ES-I3 (cell line): Measurements from ENCODE around the gene RALB.

Source experiments
- H3K36me3 ChIP-seq: 2 replicates; pipeline ENCODE4 v1.6.1; 2013; ENCODE audit warnings: mild to moderate bottlenecking, low read length, control low read depth, moderate library complexity; ENCODE audit not compliant: insufficient read depth
- H3K4me1 ChIP-seq: 2 replicates; pipeline ENCODE4 v1.6.1; 2013; ENCODE audit warnings: mild to moderate bottlenecking, control low read depth, low read length; ENCODE audit not compliant: insufficient read depth
- H3K9ac ChIP-seq: 2 replicates; pipeline ENCODE4 v1.6.1; 2013; ENCODE audit warnings: low read depth, mild to moderate bottlenecking, low read length, moderate library complexity
- H3K9me3 ChIP-seq: 2 replicates; pipeline ENCODE4 v1.6.1; 2013; ENCODE audit warnings: mild to moderate bottlenecking, low read length, moderate library complexity; ENCODE audit not compliant: control insufficient read depth, insufficient read depth

Gene RALB

DNA sequence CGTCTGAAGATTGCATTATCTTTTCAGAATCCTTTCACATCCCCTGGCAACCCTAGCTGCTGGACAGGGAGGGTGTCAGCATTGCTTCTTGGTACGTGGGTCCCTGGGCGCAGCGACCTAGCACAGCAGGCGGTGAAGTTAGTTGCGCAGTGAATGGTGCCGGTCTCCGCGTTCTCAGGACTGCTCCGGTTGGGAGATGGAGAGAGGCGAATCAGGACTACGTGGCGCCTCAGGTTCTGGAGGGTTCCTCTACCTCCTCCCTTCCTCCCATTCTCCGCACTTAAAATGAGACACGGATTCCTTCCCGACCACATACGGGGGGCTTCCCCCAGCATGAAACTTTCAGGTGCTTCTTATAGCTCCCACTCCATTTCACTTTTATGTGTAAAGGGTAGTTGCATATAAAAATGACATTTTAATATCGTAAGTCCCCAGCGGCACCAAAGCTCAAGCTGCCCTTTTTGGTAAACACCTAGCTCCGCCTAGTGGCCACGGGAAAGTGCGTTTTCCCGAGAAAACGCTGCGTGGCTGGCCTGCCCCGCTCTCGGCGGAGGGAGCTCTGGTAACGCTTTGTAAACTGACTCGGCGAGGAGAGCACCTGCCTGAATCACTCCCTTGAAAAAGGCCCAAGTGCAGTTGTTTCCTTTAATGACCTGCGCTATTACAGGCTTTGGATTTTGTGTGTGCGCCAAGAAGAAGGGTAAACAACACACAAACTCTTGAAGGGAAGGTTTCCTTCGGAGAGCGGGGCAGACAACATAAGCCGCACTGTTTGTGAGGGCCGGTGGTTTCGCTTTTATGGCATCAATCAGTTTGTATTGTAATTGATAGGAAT is 60.4 kb downstream of the RALB start:
- no peaks in the 10 kb centered on the region for H3K36me3 ChIP-seq
- 0 out of 2 replicates have a peak, but pooled peaks cover 4% of the 10 kb centered on the region for H3K4me1 ChIP-seq
- no peak overlapping the region for H3K9ac ChIP-seq
- no peaks in the 10 kb centered on the region for H3K9me3 ChIP-seq

DNA sequence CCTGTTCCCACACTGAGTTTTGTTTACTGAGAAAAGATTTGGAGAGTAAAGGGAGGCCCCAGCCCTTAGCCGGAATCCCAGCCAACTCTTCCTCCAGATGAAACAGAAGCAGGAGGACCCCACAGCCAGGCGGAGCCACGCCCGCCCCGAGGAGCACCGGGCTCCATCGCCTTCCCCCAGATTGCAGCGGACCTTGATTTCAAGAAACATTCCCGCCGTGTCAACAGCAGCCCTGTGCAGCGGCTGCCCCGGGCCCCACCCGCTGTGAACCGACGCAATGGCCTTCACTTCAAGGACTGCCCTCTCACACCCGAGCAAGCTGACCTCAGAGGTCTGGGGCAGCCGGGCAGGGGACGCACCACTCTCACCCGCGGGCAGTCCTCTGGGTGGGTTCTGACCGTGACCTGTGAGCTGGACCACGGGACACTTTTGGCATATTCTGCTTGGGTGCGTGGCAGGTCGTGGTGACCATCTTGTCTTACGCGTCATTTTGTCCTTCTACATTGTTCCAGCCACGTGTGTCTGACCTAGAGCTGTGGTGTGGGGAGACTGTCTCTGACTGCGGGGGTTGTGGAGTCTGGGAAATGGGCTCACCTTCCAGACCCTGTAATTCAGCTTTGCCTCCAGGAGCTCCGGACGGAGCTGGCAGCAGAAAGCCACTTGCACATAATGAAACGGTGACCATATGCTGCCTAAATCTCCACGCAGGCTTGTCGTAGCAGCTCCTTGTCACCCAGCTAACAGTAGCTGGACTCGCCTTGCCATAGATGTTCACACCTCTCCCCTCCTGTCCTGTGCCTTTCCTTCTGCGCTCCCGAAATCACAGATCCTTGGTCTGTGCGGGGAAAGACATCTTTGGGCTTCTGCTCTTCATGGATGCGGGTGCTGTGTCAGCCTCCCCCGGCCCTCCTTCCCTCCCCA is 61.3 kb downstream of the RALB start:
- H3K36me3 ChIP-seq, result no peaks in the 10 kb centered on the region
- 0 out of 2 replicates have a peak, but pooled peaks cover 4% of the 10 kb centered on the region for H3K4me1 ChIP-seq
- no peaks in the 10 kb centered on the region for H3K9me3 ChIP-seq
- H3K9ac ChIP-seq, result no peak overlapping the region

DNA sequence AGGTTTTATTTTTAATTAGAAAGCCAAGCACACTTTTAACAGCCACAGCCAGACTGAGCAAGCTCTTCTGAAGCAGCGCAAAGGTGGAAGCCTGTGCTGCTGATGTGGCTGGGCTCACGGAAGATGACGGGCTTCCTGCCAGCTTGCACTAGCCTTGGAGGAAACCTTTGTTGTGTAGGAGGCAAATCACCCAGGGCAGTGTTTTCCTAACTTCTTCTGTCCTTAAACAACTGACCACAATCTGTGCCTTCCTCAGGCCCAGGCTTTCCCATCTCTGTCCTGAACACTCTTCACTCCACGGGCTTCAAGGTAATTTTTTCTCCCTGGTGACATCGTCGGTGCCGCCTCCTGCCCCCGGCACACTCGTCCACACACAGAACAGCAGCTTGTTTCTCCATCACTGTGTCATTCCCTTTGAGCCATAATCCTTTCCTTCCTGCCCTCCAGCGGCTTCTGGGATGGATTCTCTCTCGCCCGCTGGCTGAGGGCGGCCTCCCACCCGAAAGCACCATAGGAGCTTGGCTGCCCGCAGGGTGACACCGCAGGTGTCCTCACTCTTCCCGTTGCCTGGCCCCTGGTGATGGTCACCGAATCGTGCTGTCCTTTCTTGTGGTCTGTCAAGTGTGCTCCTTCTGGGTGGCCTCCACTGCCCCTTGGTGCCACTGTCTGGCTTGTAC is 62.2 kb downstream of the RALB start:
- Histone ChIP-seq H3K36me3 (no peaks in the 10 kb centered on the region), H3K9ac (no peak overlapping the region), H3K4me1 (0 out of 2 replicates have a peak, but pooled peaks cover 8% of the 10 kb centered on the region), H3K9me3 (no peaks in the 10 kb centered on the region)

DNA sequence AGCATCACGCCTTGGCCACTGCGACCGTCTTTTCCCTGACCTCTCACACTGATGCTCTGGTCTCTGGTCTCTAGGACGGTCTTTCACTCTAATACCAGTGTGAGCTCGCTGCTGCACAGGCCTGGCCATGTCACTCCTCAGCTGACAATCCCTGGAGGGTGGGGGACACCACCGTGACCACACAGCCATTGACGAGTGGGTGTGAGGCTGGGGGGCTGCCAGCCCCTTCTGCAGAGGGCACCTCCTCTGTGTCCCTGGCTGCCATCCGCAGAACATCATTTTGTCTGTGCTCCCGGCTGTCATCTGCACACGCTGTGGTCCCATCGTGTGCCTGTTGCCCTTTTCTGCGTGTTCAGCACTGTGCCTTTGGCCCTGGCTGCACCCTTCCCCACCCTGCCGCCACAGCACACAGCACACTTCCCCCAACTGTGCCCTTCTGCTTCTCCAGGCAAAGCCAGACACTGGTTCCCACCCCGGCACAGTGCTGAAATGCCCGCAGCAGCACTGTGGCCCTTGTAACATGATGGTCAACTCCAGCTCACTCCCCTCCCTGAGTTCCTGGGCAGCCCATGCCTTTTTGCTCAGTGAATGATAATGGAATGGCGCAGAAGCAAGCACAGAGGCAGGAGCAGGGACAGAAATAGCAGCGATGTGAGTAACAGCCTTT is 62.8 kb downstream of the RALB start:
- Histone ChIP-seq H3K4me1 (0 out of 2 replicates have a peak, but pooled peaks cover 3% of the 10 kb centered on the region), H3K36me3 (no peaks in the 10 kb centered on the region), H3K9me3 (no peaks in the 10 kb centered on the region), H3K9ac (no peak overlapping the region)

DNA sequence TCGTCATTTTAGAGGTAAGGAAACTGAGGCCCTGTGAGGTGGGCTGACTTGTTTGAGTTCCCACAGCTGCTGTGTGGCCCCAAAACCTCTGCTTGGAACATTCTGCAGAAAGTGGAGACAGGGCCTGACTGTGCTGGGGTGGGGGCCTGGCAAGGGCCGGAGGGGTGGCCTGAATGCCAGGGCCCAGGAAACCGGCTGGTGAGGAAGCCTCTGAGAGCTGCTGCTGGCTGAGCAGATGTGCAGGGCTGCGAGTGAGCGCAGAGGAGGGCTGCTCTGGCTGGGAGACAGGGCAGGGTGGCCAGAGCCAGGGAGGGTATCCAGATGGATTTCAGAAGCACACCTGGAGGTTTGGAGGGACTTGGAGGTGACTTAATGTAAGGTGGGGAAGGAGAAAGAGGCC is 63.4 kb downstream of the RALB start:
- Histone ChIP-seq H3K9ac (no peak overlapping the region), H3K4me1 (0 out of 2 replicates have a peak, but pooled peaks cover 3% of the 10 kb centered on the region), H3K9me3 (no peaks in the 10 kb centered on the region), H3K36me3 (no peaks in the 10 kb centered on the region)

DNA sequence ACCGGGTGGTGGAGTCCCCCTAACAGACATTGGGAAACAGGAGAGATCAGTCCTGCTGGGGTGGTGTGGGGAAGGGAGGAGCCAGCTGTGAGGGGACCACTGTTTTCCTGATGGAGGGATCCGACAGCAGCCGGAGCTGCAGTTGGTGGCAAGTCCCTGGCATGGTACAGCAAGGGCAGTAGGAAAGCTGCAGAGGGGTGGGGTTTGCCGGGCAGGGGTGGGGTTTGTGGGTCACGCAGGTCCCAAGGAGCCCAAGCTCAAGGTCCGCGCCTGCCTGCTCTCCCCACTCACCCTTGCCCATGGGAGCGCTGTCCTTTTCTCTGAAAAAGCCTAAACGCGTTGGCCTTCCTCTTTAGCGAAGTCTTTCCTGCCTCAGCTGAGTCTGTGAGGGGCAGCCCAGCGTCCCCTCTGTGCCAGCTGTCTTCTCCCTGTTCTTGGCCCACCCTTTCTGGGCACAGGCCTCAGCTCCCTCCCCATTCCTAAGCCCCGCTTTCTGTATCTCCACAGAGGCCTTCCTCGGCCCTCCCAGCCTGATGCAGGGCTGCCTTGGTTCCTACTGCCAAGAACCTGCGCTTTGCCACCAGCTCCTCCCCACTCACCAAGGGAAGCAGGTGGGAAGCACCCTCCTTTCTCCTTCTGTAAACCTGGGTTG is 64.0 kb downstream of the RALB start:
- Histone ChIP-seq H3K4me1 (0 out of 2 replicates have a peak, but pooled peaks cover 3% of the 10 kb centered on the region), H3K9me3 (no peaks in the 10 kb centered on the region), H3K36me3 (no peaks in the 10 kb centered on the region), H3K9ac (no peak overlapping the region)

DNA sequence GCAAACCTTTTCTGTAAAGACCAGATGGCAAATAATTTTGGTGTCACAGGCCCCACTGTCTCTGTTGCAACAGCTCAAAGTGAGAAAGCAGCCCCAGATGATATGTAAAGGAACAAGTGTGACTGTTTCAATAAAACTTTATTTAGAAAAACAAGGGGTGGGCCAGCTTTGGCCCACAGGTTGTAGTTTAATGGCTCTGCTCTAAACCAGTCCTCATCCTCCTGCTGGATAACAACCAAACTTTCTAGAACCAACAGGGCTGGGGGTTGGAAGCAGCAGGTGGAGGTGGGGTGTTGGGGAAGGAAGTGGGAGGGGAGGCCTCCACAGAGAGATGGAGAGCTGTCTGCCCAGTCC is 64.5 kb downstream of the RALB start:
- Histone ChIP-seq H3K9ac (no peak overlapping the region), H3K36me3 (no peaks in the 10 kb centered on the region), H3K4me1 (0 out of 2 replicates have a peak, but pooled peaks cover 3% of the 10 kb centered on the region), H3K9me3 (no peaks in the 10 kb centered on the region)

DNA sequence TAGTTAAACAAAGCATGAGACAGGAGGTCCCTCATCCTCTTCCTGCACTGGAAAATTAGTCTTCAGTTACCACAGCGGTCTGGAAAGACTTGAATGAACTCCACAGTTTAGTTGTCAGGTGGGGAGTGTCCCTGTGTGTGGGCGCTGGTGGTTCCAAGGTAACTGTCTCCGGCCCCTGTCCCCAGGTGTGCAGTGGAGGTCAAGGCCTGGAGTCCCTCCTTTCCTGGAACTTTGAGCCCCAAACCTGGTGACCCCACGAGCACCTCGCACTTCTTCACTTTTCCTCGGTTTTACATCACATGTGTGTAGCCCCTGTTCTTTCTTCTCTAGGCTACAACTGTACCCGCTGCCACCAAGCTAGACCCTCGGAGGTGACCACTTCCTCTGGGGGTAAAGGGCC is 65.3 kb downstream of the RALB start:
- H3K9me3 ChIP-seq, result no peaks in the 10 kb centered on the region
- no peak overlapping the region for H3K9ac ChIP-seq
- H3K4me1 ChIP-seq, result 0 out of 2 replicates have a peak, but pooled peaks cover 3% of the 10 kb centered on the region
- H3K36me3 ChIP-seq, result no peaks in the 10 kb centered on the region

DNA sequence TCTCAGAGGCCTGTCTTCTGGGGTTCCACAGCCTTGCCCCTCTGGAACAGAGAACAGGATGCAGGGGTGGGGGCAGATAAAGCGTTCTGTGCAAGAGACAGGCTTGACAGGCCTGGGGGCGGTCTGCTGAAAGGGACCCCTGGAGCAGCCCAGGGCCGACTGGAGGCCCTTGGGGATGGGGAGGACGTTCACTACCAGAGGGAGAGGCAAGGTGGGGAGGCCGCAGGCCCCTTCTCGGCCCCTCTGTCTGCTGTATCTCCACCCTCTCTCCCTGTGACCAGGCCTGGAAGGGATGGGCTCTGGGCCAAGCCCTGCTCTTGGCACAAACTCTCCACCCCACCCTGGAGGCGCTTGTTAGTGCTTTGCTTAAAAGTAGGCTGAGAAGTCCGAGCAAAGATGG is 66.0 kb downstream of the RALB start:
- H3K4me1 ChIP-seq, result 0 out of 2 replicates have a peak, but pooled peaks cover 3% of the 10 kb centered on the region

DNA sequence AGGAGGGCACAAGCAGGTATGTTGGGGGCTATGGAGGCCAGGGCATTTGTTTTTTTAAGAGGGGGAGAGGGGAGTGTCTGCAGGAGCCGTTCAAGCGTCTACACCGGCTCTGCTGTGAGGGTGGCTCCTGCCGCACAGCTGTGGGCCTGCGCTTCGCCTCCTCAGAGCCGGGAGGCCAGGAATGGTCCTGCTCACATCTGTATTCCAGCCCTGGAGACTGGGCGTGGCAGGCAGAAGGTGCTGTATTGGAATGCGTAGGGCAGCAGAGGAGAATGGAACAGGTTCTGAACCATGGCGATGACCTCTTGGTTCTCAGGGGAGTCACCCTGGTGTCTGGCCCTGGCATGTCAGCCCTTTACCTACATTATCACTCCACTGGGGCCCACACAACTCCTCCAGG is 66.5 kb downstream of the RALB start:
- Histone ChIP-seq H3K9ac (no peak overlapping the region), H3K4me1 (0 out of 2 replicates have a peak, but pooled peaks cover 3% of the 10 kb centered on the region), H3K36me3 (no peaks in the 10 kb centered on the region), H3K9me3 (no peaks in the 10 kb centered on the region)

More for the DNA sequence above, 66.0 kb downstream of the RALB start:
- H3K9me3 ChIP-seq, result no peaks in the 10 kb centered on the region
- H3K36me3 ChIP-seq, result no peaks in the 10 kb centered on the region
- no peak overlapping the region for H3K9ac ChIP-seq

DNA sequence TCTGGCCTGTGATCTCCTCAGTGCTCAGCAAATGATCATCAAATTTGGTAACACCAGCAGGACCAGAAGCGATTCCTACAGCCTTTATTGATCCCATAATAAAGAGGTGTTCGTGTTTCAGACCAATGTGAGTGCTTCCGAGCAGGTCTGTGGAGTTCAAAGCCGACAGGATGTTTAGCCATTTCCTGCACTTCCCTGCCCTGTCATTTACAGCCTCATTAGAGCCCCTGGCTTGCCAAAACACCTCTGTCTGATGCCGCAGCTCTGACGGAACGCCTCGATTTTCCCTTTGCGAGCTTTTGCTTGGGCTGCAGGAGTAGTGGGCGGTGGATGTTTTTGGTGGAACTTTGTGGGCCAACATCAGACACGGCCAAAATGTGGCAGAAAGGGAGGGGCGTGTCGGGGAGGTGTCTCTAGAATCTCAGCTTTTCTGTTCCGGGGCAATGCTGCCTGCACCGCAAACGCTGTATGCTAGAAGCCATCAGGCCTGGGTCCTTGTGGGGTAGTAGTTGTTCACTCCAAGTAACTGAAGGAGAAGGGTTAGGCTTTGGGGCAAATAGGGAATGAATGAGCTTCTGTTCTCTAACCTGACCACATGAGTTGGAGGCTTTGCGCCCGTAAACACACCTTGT is 67.2 kb downstream of the RALB start:
- Histone ChIP-seq H3K9me3 (no peaks in the 10 kb centered on the region), H3K4me1 (0 out of 2 replicates have a peak, but pooled peaks cover 3% of the 10 kb centered on the region), H3K9ac (no peak overlapping the region), H3K36me3 (no peaks in the 10 kb centered on the region)

DNA sequence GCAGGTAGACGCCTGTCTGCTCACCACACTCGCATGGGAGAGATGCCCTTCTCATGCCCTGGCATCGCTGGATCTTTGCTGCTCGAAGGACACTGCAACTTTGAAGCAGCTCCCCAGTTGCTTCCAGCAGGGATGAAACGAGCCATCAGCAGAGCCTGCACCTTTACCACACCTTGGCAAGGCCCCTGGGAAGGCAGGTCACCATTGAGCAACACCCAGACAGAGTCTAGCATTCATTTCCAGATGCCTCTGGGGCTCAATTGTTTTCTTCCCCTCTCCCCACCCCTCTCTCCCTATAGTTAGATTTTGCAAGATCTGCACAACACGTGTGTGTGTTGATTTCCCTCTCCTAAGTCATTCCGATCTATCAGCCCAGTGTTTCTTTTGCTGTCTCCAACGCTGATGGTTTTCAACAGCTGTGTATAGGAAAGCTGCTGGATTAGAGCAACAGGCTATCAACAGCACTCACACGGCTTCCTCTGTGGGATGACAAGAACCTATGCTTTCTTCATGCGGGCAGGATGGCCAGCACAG is 67.7 kb downstream of the RALB start:
- H3K36me3 ChIP-seq, result no peaks in the 10 kb centered on the region
- no peak overlapping the region for H3K9ac ChIP-seq
- no peaks in the 10 kb centered on the region for H3K9me3 ChIP-seq
- H3K4me1 ChIP-seq, result 0 out of 2 replicates have a peak, but pooled peaks cover 3% of the 10 kb centered on the region
